Measurements from ENCODE around the gene SNAP29.
A peak's percentile ranks its signal among the peaks of the same experiment; 100 is the strongest.
"Not testable (repeated sequence)": the region's sequence is repeated elsewhere in the genome, so short reads cannot be mapped to it uniquely, and the experiment has no call there.

SNAP29 gene

DNA sequence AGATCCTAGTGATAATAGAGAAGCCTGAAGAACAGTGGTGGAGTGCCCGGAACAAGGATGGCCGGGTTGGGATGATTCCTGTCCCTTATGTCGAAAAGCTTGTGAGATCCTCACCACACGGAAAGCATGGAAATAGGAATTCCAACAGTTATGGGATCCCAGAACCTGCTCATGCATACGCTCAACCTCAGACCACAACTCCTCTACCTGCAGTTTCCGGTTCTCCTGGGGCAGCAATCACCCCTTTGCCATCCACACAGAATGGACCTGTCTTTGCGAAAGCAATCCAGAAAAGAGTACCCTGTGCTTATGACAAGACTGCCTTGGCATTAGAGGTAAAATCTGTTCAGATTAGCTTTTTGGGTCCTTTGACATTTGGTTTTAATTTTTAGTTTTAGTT is 75.1 kb downstream of the SNAP29 start:
- peaks cover 2% of the 10 kb centered on the region for H3K4me1 ChIP-seq
- H3K9me3 ChIP-seq (ENCODE audit: control insufficient read depth, low read length) = no peaks in the 10 kb centered on the region
- H3K9ac ChIP-seq = no peak overlapping the region
- no peak overlapping the region for H3K27ac ChIP-seq
- no peak overlapping the region for H3K4me2 ChIP-seq (ENCODE audit: low read length)
- no peaks in the 10 kb centered on the region for H3K36me3 ChIP-seq (ENCODE audit: control insufficient read depth, insufficient read depth, low read length)
- no peaks in the 10 kb centered on the region for H3K27me3 ChIP-seq (ENCODE audit: control insufficient read depth, insufficient read depth, low read length)
- TF ChIP-seq CTCF (IDR thresholded peaks at IDR 0.05) = no peak
- no peak overlapping the region for H2AFZ ChIP-seq
- H3K79me2 ChIP-seq = peaks cover 33% of the 10 kb centered on the region
- no peak overlapping the region for H3K4me3 ChIP-seq (ENCODE audit: low read depth, low read length)

- H3K9me3 ChIP-seq (ENCODE audit: control insufficient read depth, low read length); H3K27ac ChIP-seq; H2AFZ ChIP-seq; H3K9ac ChIP-seq; H3K4me3 ChIP-seq (ENCODE audit: low read depth, low read length); H3K4me2 ChIP-seq (ENCODE audit: low read length); H3K27me3 ChIP-seq (ENCODE audit: control insufficient read depth, insufficient read depth, low read length); H3K4me1 ChIP-seq; H3K36me3 ChIP-seq (ENCODE audit: control insufficient read depth, insufficient read depth, low read length): not testable (repeated sequence)
- H3K79me2 ChIP-seq = peaks cover 28% of the 10 kb centered on the region
Observed at GRCh38 chr22:20935049-20935448, 76.2 kb downstream of the SNAP29 start.

GRCh38 chr22:20935780-20936539 is 77.2 kb downstream of the SNAP29 start:
- H3K9ac ChIP-seq; H3K4me1 ChIP-seq; H3K27ac ChIP-seq; H3K9me3 ChIP-seq (ENCODE audit: control insufficient read depth, low read length); H3K4me2 ChIP-seq (ENCODE audit: low read length); H3K4me3 ChIP-seq (ENCODE audit: low read depth, low read length); H2AFZ ChIP-seq; H3K27me3 ChIP-seq (ENCODE audit: control insufficient read depth, insufficient read depth, low read length); H3K36me3 ChIP-seq (ENCODE audit: control insufficient read depth, insufficient read depth, low read length): not testable (repeated sequence)
- peaks cover 26% of the 10 kb centered on the region for H3K79me2 ChIP-seq

GRCh38 chr22:20937031-20937793 is 78.4 kb downstream of the SNAP29 start:
- TF ChIP-seq CTCF (IDR thresholded peaks at IDR 0.05) = no peak
- Histone ChIP-seq H3K36me3 (ENCODE audit: control insufficient read depth, insufficient read depth, low read length) (no peaks in the 10 kb centered on the region), H3K4me2 (ENCODE audit: low read length) (peak overlapping the region; percentile 6), H2AFZ (no peak overlapping the region), H3K27ac (no peak overlapping the region), H3K9ac (no peak overlapping the region), H3K9me3 (ENCODE audit: control insufficient read depth, low read length) (no peaks in the 10 kb centered on the region), H3K4me3 (ENCODE audit: low read depth, low read length) (no peak overlapping the region), H3K4me1 (peaks cover 2% of the 10 kb centered on the region), H3K27me3 (ENCODE audit: control insufficient read depth, insufficient read depth, low read length) (no peaks in the 10 kb centered on the region), H3K79me2 (peaks cover 31% of the 10 kb centered on the region)

- Histone ChIP-seq H2AFZ (no peak overlapping the region), H3K36me3 (ENCODE audit: control insufficient read depth, insufficient read depth, low read length) (no peaks in the 10 kb centered on the region), H3K9ac (no peak overlapping the region), H3K4me2 (ENCODE audit: low read length) (peak overlapping the region; percentile 6), H3K9me3 (ENCODE audit: control insufficient read depth, low read length) (no peaks in the 10 kb centered on the region), H3K4me3 (ENCODE audit: low read depth, low read length) (no peak overlapping the region), H3K4me1 (peaks cover 2% of the 10 kb centered on the region), H3K79me2 (peaks cover 39% of the 10 kb centered on the region), H3K27ac (no peak overlapping the region), H3K27me3 (ENCODE audit: control insufficient read depth, insufficient read depth, low read length) (no peaks in the 10 kb centered on the region)
- no peak for TF ChIP-seq CTCF (IDR thresholded peaks at IDR 0.05)
Observed at GRCh38 chr22:20937794-20938671, 79.2 kb downstream of the SNAP29 start.

GRCh38 chr22:20939457-20940185 is 80.8 kb downstream of the SNAP29 start:
- H3K9ac ChIP-seq; H3K36me3 ChIP-seq (ENCODE audit: control insufficient read depth, insufficient read depth, low read length); H3K4me3 ChIP-seq (ENCODE audit: low read depth, low read length); H3K4me2 ChIP-seq (ENCODE audit: low read length); H3K9me3 ChIP-seq (ENCODE audit: control insufficient read depth, low read length); H3K27me3 ChIP-seq (ENCODE audit: control insufficient read depth, insufficient read depth, low read length); H3K27ac ChIP-seq; H3K4me1 ChIP-seq; H2AFZ ChIP-seq: not testable (repeated sequence)
- peaks cover 43% of the 10 kb centered on the region for H3K79me2 ChIP-seq

Data from parathyroid adenoma (tissue), 2 donors.